Embryonic facial prominence (tissue), 1 donor: ENCODE data around the gene VSNL1.

Experiments used
- DNase-seq: peaks from one replicate; pipeline ENCODE4 v3.0.0-alpha.2; 2016; ENCODE audit errors: extremely low spot score

Gene VSNL1

GRCh38 chr2:17614174-17614930, 73.9 kb downstream of the VSNL1 start:
- no peak for DNase-seq

GRCh38 chr2:17615147-17615546, 74.7 kb downstream of the VSNL1 start:
- DNase-seq: no peak

- DNase-seq: no peak
These were observed 75.3 kb downstream of the VSNL1 start for GRCh38 chr2:17615728-17616351.

DNA sequence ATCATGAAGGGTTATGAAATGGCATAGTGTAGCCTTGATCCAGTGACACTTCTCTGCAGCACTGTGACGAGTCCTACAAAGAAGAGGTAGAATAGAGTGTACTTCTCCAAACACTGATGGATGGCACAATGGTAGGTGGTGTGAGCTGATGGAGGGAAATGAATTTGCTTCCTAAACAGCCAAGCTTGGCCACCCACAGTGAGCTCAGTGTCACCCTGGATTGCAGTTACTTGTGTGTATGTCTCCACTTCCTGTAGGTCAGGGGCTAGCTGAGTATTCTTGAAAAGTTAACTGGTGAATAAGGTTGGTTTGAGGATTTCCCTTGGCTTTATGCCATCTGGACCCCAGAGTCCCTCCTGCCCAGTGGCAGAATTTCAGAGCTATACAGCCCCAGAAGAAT, 75.9 kb downstream of the VSNL1 start:
- no peak for DNase-seq

DNA sequence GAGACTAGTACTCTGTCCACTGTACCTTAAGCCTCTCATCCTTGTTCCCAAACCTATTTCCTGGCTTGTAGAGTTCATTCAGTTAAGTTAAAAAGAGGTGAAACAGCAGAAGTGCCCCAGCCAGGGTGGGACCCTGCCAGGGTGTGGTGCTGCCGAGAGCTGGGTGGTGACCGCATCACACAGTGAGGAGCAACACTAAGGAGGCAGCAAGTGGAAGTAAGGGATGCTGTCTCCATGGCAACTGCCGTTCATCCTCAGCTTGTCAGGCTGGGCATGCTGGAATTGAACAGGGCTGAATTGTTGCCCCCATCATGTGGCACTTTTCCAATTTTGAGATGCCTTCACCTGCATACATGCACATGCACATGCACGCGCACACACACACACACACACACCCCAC, 77.0 kb downstream of the VSNL1 start:
- no peak for DNase-seq

- no peak for DNase-seq
These were observed 77.5 kb downstream of the VSNL1 start for GRCh38 chr2:17617955-17618354.

DNA sequence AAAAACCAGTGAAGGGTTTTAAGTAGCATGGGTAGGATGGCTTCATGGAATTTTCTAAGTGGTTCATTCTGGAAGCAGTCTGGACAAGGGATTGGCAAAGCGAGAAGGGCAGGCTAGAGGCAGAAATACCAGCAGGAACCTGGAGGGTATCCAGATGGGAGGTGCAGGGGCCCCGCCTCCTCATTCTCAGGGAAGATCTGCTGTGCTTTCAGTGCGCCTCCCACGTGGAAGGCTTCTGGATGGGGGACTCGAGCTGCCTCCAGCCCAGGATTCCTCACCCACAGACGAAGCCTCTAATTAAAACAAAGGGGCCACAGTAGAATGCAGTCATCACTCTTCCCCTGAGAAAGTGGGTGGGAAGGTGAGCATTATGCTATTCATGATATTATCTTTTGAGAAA, 79.8 kb downstream of the VSNL1 start:
- no peak for DNase-seq

DNA sequence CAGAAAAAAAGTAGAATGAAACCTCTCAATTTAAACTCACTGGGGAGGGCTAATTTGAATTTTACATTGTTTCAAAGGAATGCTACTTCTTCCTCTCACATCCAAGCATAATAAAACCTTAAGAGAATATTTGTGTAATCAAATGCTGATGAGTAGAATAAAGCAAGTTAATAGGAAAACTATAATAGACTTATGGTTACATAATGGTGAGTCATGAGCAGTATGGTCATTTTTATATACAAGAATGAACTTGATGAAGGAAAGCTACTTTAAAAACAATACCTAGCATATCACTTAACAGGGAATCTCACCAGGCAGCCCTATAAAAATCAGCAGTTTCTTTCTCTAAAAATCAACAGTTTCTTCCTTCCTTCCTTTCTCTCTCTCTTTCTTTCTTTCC, 80.3 kb downstream of the VSNL1 start:
- no peak for DNase-seq

GRCh38 chr2:17621781-17622180, 81.3 kb downstream of the VSNL1 start:
- no peak for DNase-seq

- DNase-seq: no peak
These were observed 85.0 kb downstream of the VSNL1 start for GRCh38 chr2:17625446-17625845.

- no peak for DNase-seq
These were observed 86.5 kb downstream of the VSNL1 start for GRCh38 chr2:17626986-17627385.

DNA sequence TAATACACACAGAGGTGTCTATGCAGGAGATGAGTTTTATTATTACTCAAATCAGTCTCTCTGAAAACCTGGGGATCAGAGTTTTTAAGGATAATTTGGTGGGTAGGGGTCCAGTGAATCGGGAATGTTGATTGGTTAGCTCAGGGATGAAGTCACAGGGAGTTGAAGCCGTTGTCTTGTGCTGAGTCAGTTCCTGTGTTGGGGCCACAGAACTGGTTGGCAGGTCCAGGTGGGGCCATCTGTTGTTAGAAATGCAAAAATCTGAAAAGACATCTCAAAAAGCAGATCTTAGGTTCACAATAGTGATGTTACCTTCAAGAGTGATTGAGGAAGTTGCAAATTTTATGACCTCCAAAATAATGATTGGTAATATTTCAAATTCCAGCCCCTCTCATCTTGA, 86.9 kb downstream of the VSNL1 start:
- no peak for DNase-seq

DNA sequence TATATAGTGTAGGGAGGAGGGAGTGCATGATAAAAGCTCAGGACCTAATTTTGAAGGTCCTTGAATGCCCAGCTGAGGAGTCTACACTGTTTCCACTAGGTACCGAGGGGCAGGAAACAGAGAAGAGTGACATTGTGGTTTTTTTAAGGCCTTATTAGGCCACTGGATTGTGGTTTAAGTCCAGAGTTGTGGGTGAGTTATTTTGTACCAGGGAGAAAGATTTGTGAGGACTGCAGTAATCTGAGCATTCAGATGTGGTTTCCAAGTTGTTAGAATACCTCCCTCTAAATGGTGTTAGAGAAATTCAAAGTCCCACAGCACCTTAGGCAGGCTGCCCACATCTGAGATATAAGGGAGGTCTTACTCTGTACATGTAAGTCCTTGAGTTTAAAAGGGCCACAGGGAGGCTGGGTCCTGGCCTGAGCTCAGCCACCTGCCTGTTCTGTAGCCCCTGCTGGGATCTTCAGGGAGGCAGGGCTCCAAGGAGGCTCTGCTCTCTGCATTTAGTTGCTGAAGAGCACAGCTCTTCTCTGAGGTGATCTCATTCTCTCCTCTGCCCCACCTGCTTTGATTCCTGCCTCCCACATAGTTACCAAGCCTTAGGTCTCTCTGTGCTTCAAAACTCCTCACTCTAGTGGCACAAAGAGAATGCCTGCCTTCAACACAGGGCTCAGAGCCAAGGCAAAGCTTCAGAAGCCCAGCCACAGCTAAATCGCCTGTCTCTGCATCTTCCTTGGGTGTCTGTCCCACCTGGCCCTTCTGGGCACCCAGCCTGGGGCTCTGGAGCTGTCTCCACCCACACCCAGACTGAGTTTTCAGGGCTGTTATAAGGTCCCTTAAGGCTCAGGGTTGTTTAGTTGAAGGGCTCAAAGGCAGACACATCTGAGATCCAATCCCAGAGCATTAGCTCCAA, 88.1 kb downstream of the VSNL1 start:
- no peak for DNase-seq

DNA sequence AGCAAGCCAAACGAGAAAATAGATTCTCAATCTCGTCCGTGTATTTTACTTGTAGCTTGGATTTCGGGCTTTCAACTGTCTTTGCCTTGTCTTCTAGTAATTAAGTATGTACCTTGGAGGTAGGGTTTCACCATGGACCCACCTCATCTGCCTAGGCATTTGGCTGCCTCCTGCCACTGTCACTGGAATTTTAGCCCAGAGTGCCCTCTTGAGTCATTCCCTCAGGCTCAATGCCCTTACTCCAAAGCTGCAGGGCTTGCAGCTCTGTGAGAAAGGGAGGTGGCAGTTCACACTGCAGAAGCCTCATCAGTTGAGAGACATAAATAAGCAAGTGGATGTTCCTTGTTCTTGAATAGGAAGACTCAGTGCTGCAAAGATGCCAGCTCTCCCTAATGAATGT, 89.6 kb downstream of the VSNL1 start:
- no peak for DNase-seq

GRCh38 chr2:17634997-17635396, 94.5 kb downstream of the VSNL1 start:
- DNase-seq: no peak

DNA sequence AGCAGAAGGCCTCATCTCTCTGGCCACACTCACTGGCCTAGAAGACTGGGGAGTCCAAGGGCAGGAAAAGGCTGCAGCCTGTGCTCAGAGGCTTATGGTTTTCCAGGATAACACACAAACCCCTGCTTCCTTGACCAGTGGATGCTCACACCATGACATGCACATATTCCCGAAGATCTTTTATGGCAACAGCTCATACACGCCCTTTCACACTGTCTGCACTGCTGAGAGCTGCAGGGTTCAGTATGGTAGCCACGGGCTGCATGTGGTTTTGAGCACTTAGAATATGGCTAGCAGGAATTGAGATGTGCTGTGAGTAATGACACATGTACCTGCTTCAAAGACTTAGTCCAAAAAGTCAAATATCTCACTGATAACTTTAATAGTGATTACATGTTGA, 95.8 kb downstream of the VSNL1 start:
- DNase-seq: no peak

DNA sequence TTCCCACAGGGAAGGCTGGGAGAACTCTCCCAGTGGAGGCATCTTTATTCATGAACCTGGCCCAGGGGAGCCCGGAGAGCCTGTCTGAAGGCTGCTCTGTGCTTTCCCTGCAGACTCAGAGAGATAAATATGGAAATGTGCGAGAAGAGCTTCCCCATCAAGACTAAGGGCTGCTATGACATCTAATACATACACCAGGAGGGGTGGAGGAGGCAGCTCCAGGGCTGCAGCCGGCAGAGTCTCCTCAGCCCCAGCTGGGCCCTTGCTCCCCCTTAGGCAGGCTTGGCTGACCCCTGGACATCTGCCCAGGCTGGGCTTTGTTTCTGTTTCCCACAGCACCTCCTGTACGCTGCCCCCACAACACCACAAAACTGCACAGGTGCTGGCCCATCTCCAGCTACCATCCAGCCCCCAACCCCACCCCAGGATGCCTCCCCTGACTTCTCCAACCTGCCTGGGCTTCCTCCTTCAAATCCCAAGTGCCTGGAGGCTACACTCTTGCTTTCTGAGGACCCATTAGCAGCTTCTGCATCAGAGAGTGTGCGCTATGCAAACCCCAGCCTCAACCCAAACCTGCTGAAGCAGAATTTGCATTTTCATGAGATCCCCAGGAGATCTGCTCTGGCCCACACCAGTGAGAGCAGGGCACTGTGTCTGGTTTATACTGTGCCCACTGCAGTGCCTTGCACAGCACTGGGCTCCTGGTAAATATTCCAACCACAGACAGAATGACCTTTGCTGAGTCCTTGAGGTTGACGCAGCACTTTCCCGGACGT, 96.8 kb downstream of the VSNL1 start:
- DNase-seq: no peak

GRCh38 chr2:17638196-17638743, 97.8 kb downstream of the VSNL1 start:
- DNase-seq: no peak

- no peak for DNase-seq
These were observed 99.9 kb downstream of the VSNL1 start for GRCh38 chr2:17640406-17640805.

GRCh38 chr2:17643031-17643615, 102.6 kb downstream of the VSNL1 start:
- DNase-seq: no peak
